HEK293T (cell line): ENCODE results near the gene PITPNM3.
A peak's percentile ranks its signal among the peaks of the same experiment; 100 is the strongest.

Source experiments
- CTCF ChIA-PET: fragments of 350-600 bp; formaldehyde crosslinking; extraction: SDS; loops from one replicate; lab custom pipeline; 2021; ENCODE audit warnings: antibody characterized with exemption, inconsistent platforms; lab: Yijun Ruan, JAX
- POLR2A ChIA-PET: fragments of 350-600 bp; formaldehyde crosslinking; extraction: SDS; loops from one replicate; lab custom pipeline; 2020; ENCODE audit warnings: antibody characterized with exemption, inconsistent platforms; lab: Yijun Ruan, JAX
- DNase-seq: peaks from one replicate; pipeline ENCODE4 v3.0.0; 2012; ENCODE audit warnings: mixed read lengths; ENCODE audit errors: extremely low spot score
- ARNT ChIP-seq: fragments of 450-650 bp; IDR thresholded peaks from 2 replicates; pipeline ENCODE4 v1.6.1; 2017; ENCODE audit warnings: mild to moderate bottlenecking
- BHLHE40 ChIP-seq: fragments of 450-650 bp; IDR thresholded peaks from 2 replicates; pipeline ENCODE4 v1.6.1; 2016; ENCODE audit warnings: mild to moderate bottlenecking, moderate library complexity, borderline replicate concordance
- CTBP1 ChIP-seq: fragments of 450-650 bp; IDR thresholded peaks from 2 replicates; pipeline ENCODE4 v1.6.1; 2016; ENCODE audit warnings: borderline replicate concordance
- ELF4 ChIP-seq: fragments of 450-650 bp; IDR thresholded peaks from 2 replicates; pipeline ENCODE4 v1.6.1; 2017; ENCODE audit warnings: antibody characterized with exemption
- FOXA1 ChIP-seq: fragments of 450-650 bp; IDR thresholded peaks from 2 replicates; pipeline ENCODE4 v1.6.1; 2016; ENCODE audit warnings: mild to moderate bottlenecking
- FOXK2 ChIP-seq: fragments of 450-650 bp; IDR thresholded peaks from 2 replicates; pipeline ENCODE4 v1.6.1; 2016; ENCODE audit warnings: mild to moderate bottlenecking
- FOXM1 ChIP-seq: fragments of 450-650 bp; IDR thresholded peaks from 2 replicates; pipeline ENCODE4 v1.6.1; 2017; ENCODE audit warnings: mild to moderate bottlenecking, borderline replicate concordance
- HDGF ChIP-seq: fragments of 450-650 bp; IDR thresholded peaks from 2 replicates; pipeline ENCODE4 v1.6.1; 2017; ENCODE audit warnings: antibody characterized with exemption, borderline replicate concordance
- L3MBTL2 ChIP-seq: fragments of 450-650 bp; conservative IDR thresholded peaks from 2 replicates; pipeline ENCODE4 v1.6.1; 2016; ENCODE audit warnings: mild to moderate bottlenecking
- LEF1 ChIP-seq: fragments of 450-650 bp; IDR thresholded peaks from 2 replicates; pipeline ENCODE4 v1.6.1; 2017; ENCODE audit warnings: mild to moderate bottlenecking, borderline replicate concordance
- NFRKB ChIP-seq: fragments of 450-650 bp; IDR thresholded peaks from 2 replicates; pipeline ENCODE4 v1.6.1; 2016; ENCODE audit warnings: mild to moderate bottlenecking, moderate library complexity
- SP1 ChIP-seq: fragments of 450-650 bp; IDR thresholded peaks from 2 replicates; pipeline ENCODE4 v1.6.1; 2017
- SUZ12 ChIP-seq: fragments of 450-650 bp; IDR thresholded peaks from 2 replicates; pipeline ENCODE4 v1.6.1; 2016; ENCODE audit warnings: mild to moderate bottlenecking
- TARDBP ChIP-seq: fragments of 450-650 bp; IDR thresholded peaks from 2 replicates; pipeline ENCODE4 v1.6.1; 2016
- ZNF384 ChIP-seq: fragments of 450-650 bp; IDR thresholded peaks from 2 replicates; pipeline ENCODE4 v1.6.1; 2016
- TF ChIP-seq, protein P1 (sequence below): fragments of 450-650 bp; IDR thresholded peaks from 2 replicates; pipeline ENCODE4 v1.6.1; 2016

Gene PITPNM3

DNA sequence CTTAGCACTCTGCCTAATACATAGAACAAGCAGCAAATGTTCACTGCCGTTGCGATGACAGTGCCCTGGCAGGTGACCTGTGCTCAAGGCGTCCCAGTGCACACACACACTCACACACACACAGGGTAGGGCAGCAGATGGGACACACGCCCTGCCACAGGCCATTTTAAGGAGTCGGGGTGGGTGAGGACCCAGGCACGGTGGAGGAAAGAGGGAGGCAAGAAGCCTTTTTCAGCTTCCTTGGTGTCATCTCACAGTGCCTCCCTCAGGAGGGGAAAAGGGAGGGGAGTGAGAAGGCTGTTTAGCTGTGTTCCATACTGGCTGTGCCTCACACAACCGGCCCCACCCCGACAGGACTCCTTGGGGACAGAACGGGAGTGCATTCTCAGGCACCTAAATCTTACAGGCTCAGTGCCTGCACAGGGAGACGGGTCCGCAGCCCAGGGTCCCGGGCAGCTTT, 1.5 kb downstream of the PITPNM3 start:
- ChIA-PET POLR2A (interaction anchor here (0.7 kb wide), 1 partner anchor 567 kb away, joined by 3 read pairs; no protein-coding TSS in a partner anchor), CTCF (no interaction called here)
- TF ChIP-seq, protein P1, sequence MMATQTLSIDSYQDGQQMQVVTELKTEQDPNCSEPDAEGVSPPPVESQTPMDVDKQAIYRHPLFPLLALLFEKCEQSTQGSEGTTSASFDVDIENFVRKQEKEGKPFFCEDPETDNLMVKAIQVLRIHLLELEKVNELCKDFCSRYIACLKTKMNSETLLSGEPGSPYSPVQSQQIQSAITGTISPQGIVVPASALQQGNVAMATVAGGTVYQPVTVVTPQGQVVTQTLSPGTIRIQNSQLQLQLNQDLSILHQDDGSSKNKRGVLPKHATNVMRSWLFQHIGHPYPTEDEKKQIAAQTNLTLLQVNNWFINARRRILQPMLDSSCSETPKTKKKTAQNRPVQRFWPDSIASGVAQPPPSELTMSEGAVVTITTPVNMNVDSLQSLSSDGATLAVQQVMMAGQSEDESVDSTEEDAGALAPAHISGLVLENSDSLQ, result no peak
- TF ChIP-seq BHLHE40, result no peak
- no peak for DNase-seq

DNA sequence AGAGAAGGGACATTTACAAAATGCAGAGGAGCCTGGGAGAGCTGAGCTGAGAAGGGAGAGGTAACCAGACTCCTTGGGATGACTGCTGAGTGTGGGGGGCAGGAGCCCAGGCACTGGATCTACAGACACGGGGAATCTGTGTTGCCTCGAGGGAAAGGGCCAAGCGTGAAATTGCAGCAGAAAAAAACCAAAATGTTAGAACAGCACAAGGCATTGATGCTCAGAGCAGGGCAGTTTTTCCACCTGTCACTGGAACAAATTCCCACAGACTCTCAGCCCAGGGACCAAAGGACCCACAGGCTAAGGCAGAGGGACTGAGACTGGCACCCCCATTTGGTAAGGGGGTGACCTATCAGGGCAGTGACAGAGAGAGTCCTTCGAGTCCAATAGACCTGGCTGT, 2.0 kb downstream of the PITPNM3 start:
- ChIA-PET CTCF (no interaction called here), POLR2A (no interaction called here)
- TF ChIP-seq CTBP1 (no peak), HDGF (no peak), FOXA1 (no peak), SP1 (no peak), FOXK2 (no peak), LEF1 (no peak), L3MBTL2 (no peak), TARDBP (no peak), ZNF384 (no peak), FOXM1 (no peak), NFRKB (no peak), ARNT (no peak), BHLHE40 (no peak), SUZ12 (no peak)
- TF ChIP-seq, protein P1, result no peak
- no peak for DNase-seq

DNA sequence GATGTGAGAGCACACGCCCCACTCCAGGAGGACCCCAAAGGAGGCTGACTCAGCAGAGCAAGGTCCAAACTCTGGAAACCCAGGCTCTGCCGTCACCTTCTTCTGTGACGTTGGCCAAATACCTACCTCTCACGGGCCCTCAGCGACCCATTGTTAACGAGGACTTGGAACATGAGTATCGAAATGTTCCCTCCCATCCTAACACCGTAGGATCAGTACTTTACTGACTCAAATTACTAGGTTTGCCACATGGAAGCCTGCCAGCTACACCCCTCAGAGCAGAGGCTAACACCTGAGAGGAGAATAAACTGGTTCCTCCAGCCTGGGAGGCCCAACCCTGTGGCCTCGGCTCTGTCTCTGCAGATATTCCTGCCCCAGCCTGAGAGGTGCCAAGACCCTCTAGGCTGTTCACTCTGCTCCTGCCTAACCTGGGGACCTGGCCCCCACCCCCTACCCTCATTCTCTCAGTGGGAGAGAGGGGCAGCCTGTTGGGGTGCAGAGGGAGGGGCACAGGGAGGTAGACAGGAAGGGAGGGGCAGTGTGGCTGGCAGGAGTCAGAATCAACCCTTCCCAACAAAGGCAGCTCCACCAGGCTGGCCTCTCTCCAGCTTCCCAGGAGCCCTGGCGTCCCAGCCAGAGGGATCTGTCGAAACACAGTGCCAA, 4.4 kb downstream of the PITPNM3 start:
- no peak for TF ChIP-seq NFRKB
- no peak for TF ChIP-seq BHLHE40
- TF ChIP-seq TARDBP, result no peak
- TF ChIP-seq ARNT, result no peak
- CTCF ChIA-PET, result interaction anchor here (0.5 to 1.0 kb wide), 2 partner anchors 76 to 79 kb away, joined by 3 read pairs; no protein-coding TSS in a partner anchor

DNA sequence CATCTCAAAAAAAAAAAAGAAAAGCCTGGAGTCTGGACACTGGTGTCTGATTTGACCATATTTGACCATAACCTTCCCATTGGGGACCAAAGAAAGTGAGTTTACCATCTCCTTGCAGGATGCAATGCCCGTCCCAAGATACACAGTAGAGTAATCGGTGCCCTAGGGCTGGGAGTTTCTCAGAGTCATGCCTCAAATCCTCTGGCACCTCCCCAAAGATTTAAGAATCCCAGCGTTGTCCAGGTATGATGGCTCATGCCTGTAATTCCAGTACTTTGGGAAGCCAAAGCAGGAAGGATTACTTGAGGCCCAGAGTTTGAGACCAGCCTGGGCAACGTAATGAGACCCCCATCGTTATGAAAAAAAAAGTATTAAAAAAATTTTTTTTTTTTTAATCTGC, 5.0 kb downstream of the PITPNM3 start:
- ChIA-PET POLR2A (no interaction called here), CTCF (interaction anchor here (1.0 kb wide), 1 partner anchor 76 kb away, joined by 3 read pairs; no protein-coding TSS in a partner anchor)
- no peak for DNase-seq
- TF ChIP-seq BHLHE40, result no peak
- TF ChIP-seq FOXM1, result no peak
- no peak for TF ChIP-seq ARNT
- TF ChIP-seq, protein P1, result no peak
- no peak for TF ChIP-seq SP1
- TF ChIP-seq HDGF, result no peak
- no peak for TF ChIP-seq FOXK2
- TF ChIP-seq L3MBTL2, result no peak

More for the DNA sequence above, 4.4 kb downstream of the PITPNM3 start:
- DNase-seq, result no peak
- POLR2A ChIA-PET, result no interaction called here

DNA sequence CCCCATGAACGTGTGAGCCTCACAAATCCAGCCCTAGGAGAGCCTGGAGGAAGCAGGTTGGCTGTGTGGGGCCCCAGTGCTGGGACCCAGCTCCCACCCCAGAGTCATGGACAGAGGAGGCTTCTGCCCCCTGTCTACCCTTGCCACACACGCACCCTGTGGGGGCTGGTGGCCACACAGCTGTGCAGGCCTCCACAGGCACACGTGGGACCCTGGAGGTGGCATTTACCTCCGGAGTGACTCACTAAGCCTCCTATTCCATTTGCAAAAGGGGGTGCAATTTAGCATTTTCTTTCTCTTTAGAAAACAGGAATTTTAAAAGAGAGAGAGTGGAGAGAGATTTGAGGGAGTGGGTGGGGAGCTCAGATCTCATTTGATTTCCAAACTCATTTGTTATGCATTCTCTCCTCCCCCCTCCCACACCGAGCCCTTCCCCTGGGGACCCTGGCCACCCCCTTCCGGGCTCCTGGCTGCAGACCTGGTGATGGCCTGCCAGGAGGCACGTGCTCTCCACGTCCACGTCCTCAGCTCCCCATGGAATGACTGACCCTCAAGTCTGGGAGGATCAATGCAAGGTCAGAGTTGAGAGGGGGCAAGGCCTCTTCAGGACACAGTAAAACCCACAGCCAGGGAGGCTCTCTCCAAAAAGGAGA, 6.8 kb downstream of the PITPNM3 start:
- ChIA-PET POLR2A (no interaction called here), CTCF (no interaction called here)
- TF ChIP-seq FOXM1, result no peak
- no peak for TF ChIP-seq CTBP1
- TF ChIP-seq FOXK2, result no peak
- no peak for TF ChIP-seq NFRKB
- TF ChIP-seq ELF4, result no peak
- no peak for TF ChIP-seq SP1
- TF ChIP-seq FOXA1, result no peak
- DNase-seq, result no peak

DNA sequence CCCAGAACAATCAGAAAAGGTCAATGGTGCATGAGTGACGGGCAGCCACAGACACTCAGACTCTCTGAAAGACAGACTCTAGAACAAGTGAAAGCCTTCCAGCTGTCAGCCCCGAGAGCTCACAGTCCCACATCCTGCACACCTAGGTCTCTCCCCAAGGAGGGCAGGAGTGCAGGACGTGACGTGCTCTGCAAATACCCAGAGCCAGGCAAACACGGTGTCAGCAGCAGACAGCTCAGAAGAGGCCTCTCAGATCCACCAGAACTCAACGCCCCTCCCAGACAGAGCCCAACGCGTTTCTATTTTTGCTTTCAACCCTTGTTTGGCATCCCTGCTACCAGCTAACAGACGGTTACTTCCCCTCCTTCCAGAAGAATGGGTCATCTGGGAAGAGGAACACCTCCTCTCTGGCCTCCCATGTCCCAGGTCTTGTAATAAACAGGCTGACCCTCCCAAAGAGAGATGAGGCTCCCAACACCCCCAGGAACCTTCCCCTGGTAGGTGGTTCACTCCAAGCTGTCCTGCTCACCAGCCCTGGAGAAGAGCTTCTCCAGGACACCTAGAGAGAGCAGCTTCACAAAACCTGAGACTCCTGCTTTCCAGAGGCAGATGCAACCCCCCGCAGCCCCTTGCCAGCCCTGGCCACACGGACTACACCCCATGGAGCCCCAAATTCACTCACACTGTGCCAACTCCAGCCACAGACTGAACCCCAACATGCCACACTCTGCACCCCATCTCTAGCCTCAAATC, 7.6 kb downstream of the PITPNM3 start:
- POLR2A ChIA-PET, result no interaction called here
- CTCF ChIA-PET, result no interaction called here
- TF ChIP-seq, protein P1, result 0 out of 2 replicates have a peak, but pooled peaks have one; percentile 10
- TF ChIP-seq FOXK2, result no peak
- DNase-seq, result no peak
